Hepatocyte (in vitro differentiated cells): ENCODE measurements around the gene GNG7. TPM values are rescaled to one million over a fixed set of nuclear protein-coding genes. Genes with fewer than 3 reads are reported as not detected.

Experiments used
- DNase-seq: peaks from one replicate; pipeline ENCODE4 v3.0.0-alpha.2; 2016; ENCODE audit warnings: low spot score
- H2AFZ ChIP-seq: fragments of 200-600 bp; sonication (generic); 2 replicates; pipeline ENCODE4 v1.6.0; 2016; ENCODE audit warnings: antibody characterized with exemption, mild to moderate bottlenecking
- H3K27ac ChIP-seq: fragments of 200-600 bp; sonication (generic); 2 replicates; pipeline ENCODE4 v1.5.1; 2016; ENCODE audit warnings: mild to moderate bottlenecking
- H3K27me3 ChIP-seq: fragments of 200-600 bp; sonication (generic); 2 replicates; pipeline ENCODE4 v1.6.1; 2016
- H3K36me3 ChIP-seq: fragments of 200-600 bp; sonication (generic); replicated peaks from 2 replicates; pipeline ENCODE4 v1.5.1; 2016; ENCODE audit warnings: low read depth; ENCODE audit not compliant: insufficient read depth
- H3K4me1 ChIP-seq: fragments of 200-600 bp; sonication (generic); 2 replicates; pipeline ENCODE4 v1.5.1; 2016; ENCODE audit warnings: mild to moderate bottlenecking, moderate library complexity; ENCODE audit not compliant: insufficient read depth
- H3K4me2 ChIP-seq: fragments of 200-600 bp; sonication (generic); 2 replicates; pipeline ENCODE4 v1.6.0; 2016
- H3K4me3 ChIP-seq: fragments of 200-600 bp; sonication (generic); 2 replicates; pipeline ENCODE4 v1.5.1; 2016; ENCODE audit warnings: mild to moderate bottlenecking
- H3K79me2 ChIP-seq: fragments of 200-600 bp; sonication (generic); 2 replicates; pipeline ENCODE4 v1.6.0; 2017; ENCODE audit warnings: mild to moderate bottlenecking
- H3K9me2 ChIP-seq: fragments of 200-600 bp; sonication (generic); replicated peaks from 2 replicates; pipeline ENCODE4 v1.6.0; 2017; ENCODE audit warnings: mild to moderate bottlenecking; ENCODE audit not compliant: insufficient read depth
- H3K9me3 ChIP-seq: fragments of 200-600 bp; sonication (generic); 2 replicates; pipeline ENCODE4 v1.5.1; 2016; ENCODE audit warnings: low read depth, mild to moderate bottlenecking
- H4K20me1 ChIP-seq: fragments of 200-600 bp; sonication (generic); 2 replicates; pipeline ENCODE4 v1.6.0; 2016; ENCODE audit warnings: mild to moderate bottlenecking; ENCODE audit not compliant: insufficient read depth, poor library complexity, severe bottlenecking
- CTCF ChIP-seq: fragments of 200-600 bp; sonication (generic); IDR thresholded peaks from 2 replicates; pipeline ENCODE4 v1.5.1; 2016; ENCODE audit warnings: antibody characterized with exemption, mild to moderate bottlenecking; ENCODE audit not compliant: poor library complexity
- EZH2 ChIP-seq: fragments of 200-600 bp; sonication (generic); IDR thresholded peaks from 2 replicates; pipeline ENCODE4 v1.6.1; 2016; ENCODE audit warnings: antibody characterized with exemption, mild to moderate bottlenecking, borderline replicate concordance
- EZH2phosphoT487 ChIP-seq: fragments of 200-600 bp; sonication (generic); IDR thresholded peaks from one replicate; pipeline ENCODE4 v1.6.1; 2018; ENCODE audit warnings: antibody characterized with exemption, mild to moderate bottlenecking, low read depth, moderate library complexity; ENCODE audit not compliant: unreplicated experiment, severe bottlenecking
- WGBS: methylation state at CpG from one replicate; pipeline ENCODE4 v1.1.6; 2016; ENCODE audit warnings: low lambda C conversion rate; ENCODE audit errors: missing lambda C conversion rate; 5-methylcytosine and 5-hydroxymethylcytosine counted together
- polyA plus RNA-seq: library from polyadenylated mRNA; unstranded; fragments of >200 nt; fragmentation: Nextera tagmentation; extraction: Ambion mirVana; gene quantifications from 2 replicates; pipeline ENCODE4 v1.2.1, GENCODE V29; 2016
- total RNA-seq: library from RNA; depleted of rRNA; stranded (reverse); fragments of >200 nt; gene quantifications from 2 replicates; pipeline ENCODE4 v1.2.3, GENCODE V29; 2014

GNG7 gene
- total and polyA plus RNA-seq, 2 experiments from 2014 or later: 1.2 to 1.9 TPM

DNA sequence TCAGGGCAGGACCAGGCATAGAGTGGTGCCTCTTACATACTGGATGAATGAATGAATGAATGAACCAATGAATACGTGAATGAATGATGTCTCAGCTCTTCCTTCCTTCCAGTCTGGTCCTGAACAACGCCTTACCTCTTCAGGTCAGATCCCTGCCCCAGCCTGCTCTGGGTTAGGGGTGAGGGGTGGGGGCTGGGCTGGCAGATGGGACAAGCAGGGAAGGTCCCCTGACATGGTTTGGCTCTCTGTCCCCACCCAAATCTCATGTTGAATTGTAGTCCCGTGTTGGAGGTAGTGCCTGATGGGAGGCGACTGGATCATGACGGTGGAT lies 9.3 kb upstream of the GNG7 start:
- Histone ChIP-seq H3K4me2 (no peak overlapping the region), H3K4me3 (no peak overlapping the region), H3K27ac (no peak overlapping the region), H2AFZ (no peak overlapping the region), H3K36me3 (no peaks in the 10 kb centered on the region), H3K79me2 (no peaks in the 10 kb centered on the region), H3K27me3 (no peaks in the 10 kb centered on the region), H3K4me1 (no peaks in the 10 kb centered on the region), H3K9me2 (no peaks in the 10 kb centered on the region), H3K9me3 (no peaks in the 10 kb centered on the region), H4K20me1 (no peaks in the 10 kb centered on the region)
- no peak for DNase-seq
- TF ChIP-seq EZH2phosphoT487 (no peak), CTCF (no peak), EZH2 (no peak)
- 70% methylated on average over 5 of the region's 5 CpGs for WGBS

DNA sequence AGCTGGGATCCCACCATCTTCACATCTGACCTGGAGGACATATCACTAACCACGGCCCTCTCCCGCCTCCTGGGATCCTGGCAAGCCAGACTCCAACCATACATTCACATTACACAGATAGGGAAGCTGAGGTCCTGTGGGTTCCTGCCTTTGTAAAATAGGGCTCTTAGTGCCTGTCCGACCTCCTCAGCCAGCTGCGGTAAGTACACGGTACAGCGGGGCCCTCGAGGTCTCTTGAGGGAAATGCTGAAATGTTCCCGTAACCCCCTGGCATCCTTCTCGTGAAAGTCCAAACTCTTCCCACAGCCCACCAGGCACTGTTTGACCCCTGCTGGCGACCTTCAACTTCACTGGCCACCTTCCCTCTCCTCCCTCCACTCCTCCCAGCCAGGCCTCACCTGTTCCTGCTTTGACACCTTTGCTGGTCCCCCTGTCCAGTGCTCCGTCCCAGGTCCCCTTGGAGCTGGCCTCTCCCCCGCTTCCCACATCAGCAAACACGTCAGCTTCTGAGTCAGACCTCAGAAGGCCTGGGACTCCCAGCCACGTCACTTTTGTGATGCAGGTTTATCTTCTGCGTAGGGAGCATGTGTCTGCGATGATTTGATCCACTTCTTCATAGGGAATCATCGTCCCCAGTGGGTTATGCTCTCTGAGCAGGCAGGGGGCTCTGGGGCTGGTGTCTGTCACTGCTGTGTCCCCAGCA lies 8.8 kb upstream of the GNG7 start:
- H3K27me3 ChIP-seq: no peaks in the 10 kb centered on the region
- H3K79me2 ChIP-seq: no peaks in the 10 kb centered on the region
- TF ChIP-seq CTCF (no peak), EZH2 (no peak), EZH2phosphoT487 (no peak)
- H3K27ac ChIP-seq: no peak overlapping the region
- no peaks in the 10 kb centered on the region for H3K4me1 ChIP-seq
- no peak overlapping the region for H3K4me3 ChIP-seq
- no peak for DNase-seq
- no peaks in the 10 kb centered on the region for H3K9me3 ChIP-seq
- 77% methylated on average over 17 of the region's 17 CpGs for WGBS
- H4K20me1 ChIP-seq: no peaks in the 10 kb centered on the region
- no peaks in the 10 kb centered on the region for H3K9me2 ChIP-seq
- no peak overlapping the region for H3K4me2 ChIP-seq
- H3K36me3 ChIP-seq: no peaks in the 10 kb centered on the region
- H2AFZ ChIP-seq: no peak overlapping the region

DNA sequence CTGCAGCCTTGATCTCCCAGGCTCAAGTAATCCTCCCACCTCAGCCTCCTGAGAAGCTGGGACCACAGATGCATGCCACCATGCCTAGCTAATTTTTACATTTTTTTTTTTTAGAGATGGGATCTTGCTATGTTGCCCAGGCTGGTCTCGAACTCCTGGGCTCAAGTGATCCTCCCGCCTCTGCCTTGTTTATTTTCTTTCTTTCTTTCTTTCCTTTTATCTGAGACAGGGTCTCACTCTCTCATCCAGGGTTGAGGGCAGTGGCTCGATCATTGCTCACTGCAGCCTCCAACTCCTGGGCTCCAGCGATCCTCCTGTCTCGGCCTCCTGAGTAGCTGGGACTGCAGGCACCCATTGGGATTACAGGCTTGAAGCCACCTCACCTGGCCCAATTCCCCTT lies 3.8 kb upstream of the GNG7 start:
- no peak for DNase-seq
- Histone ChIP-seq H3K79me2 (no peaks in the 10 kb centered on the region), H2AFZ (no peak overlapping the region), H3K9me3 (no peaks in the 10 kb centered on the region), H3K27me3 (peaks cover 11% of the 10 kb centered on the region), H3K36me3 (no peaks in the 10 kb centered on the region), H4K20me1 (no peaks in the 10 kb centered on the region), H3K4me2 (no peak overlapping the region), H3K4me1 (peaks cover 3% of the 10 kb centered on the region), H3K27ac (no peak overlapping the region), H3K9me2 (no peaks in the 10 kb centered on the region), H3K4me3 (no peak overlapping the region)
- 100% methylated on average over 5 of the region's 5 CpGs for WGBS
- no peak for TF ChIP-seq CTCF
- no peak for TF ChIP-seq EZH2phosphoT487
- TF ChIP-seq EZH2: no peak
